Measurements from ENCODE around the gene SRXN1.

The SRXN1 gene

GRCh38 chr20:602111-602970 lies 50.7 kb downstream of the SRXN1 start:
- DNase-seq, result no peak

- DNase-seq, result no peak
Observed at GRCh38 chr20:600736-601135, 52.3 kb downstream of the SRXN1 start.

- no peak for DNase-seq
Observed at GRCh38 chr20:600141-600540, 52.9 kb downstream of the SRXN1 start.

- DNase-seq, result no peak
Observed at GRCh38 chr20:598133-598850, 54.7 kb downstream of the SRXN1 start.

- no peak for DNase-seq
Observed at GRCh38 chr20:597560-597959, 55.4 kb downstream of the SRXN1 start.
